ENCODE results near the gene KIAA0040.
"Not testable (repeated sequence)": the region's sequence is repeated elsewhere in the genome, so short reads cannot be mapped to it uniquely, and the experiment has no call there.

The KIAA0040 gene

DNA sequence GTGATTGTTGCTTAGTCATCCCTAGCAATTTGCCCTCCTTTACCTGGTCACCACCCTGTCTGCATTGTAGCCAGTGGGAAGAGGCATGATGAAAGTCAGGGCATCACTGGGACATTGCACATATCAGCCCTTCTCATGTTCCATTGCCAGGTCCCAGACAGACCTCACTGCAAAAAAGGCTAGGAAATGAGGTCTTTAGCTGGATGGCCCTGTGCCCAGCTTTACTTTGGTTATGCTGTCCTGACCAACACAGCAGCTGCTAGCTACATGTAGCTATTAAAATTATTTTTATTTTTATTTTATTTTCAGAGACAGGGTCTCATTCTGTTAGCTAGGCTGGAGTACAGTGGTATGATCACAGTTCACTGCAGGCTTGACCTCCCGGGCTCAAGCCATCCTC is 72.1 kb downstream of the KIAA0040 start:
- no peaks in the 10 kb centered on the region for H3K4me1 ChIP-seq (ENCODE audit: insufficient read depth, low read length)
- H3K27ac ChIP-seq (ENCODE audit: low read depth, low read length) = no peak overlapping the region
- no peak overlapping the region for H3K9ac ChIP-seq (ENCODE audit: low read depth, low read length)
- H3K36me3 ChIP-seq (ENCODE audit: insufficient read depth, low read length) = no peaks in the 10 kb centered on the region
- H3K9me3 ChIP-seq (ENCODE audit: insufficient read depth, low read depth, low read length) = no peaks in the 10 kb centered on the region
- no peaks in the 10 kb centered on the region for H3K27me3 ChIP-seq (ENCODE audit: insufficient read depth, low read length)
- WGBS = 83% methylated on average over 1 of the region's 1 CpG
- no peak overlapping the region for H3K4me3 ChIP-seq (ENCODE audit: low read length)

- Histone ChIP-seq H3K9me3 (ENCODE audit: insufficient read depth, low read depth, low read length) (peaks cover 5% of the 10 kb centered on the region; the same call in 1 of the 2 replicates), H3K9ac (ENCODE audit: low read depth, low read length) (no peak overlapping the region), H3K27ac (ENCODE audit: low read depth, low read length) (no peak overlapping the region), H3K4me3 (ENCODE audit: low read length) (no peak overlapping the region), H3K27me3 (ENCODE audit: insufficient read depth, low read length) (no peaks in the 10 kb centered on the region), H3K4me1 (ENCODE audit: insufficient read depth, low read length) (no peaks in the 10 kb centered on the region), H3K36me3 (ENCODE audit: insufficient read depth, low read length) (no peaks in the 10 kb centered on the region)
- 87% methylated on average over 13 of the region's 13 CpGs for WGBS
Observed at GRCh38 chr1:175118375-175119367, 73.9 kb downstream of the KIAA0040 start.

DNA sequence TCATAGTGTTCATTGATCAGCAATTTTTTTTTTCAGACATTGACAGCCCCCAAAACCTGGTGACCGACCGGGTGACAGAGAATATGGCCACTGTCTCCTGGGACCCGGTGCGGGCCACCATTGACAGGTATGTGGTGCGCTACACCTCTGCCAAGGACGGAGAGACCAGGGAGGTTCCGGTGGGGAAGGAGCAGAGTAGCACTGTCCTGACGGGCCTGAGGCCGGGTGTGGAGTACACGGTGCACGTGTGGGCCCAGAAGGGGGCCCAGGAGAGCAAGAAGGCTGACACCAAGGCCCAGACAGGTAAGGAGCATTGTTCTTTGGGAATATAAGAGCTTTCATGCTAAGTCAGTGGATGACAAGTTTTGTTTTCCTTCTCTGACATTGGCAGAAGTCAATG is 75.7 kb downstream of the KIAA0040 start:
- Histone ChIP-seq H3K4me1 (ENCODE audit: insufficient read depth, low read length) (no peaks in the 10 kb centered on the region), H3K9ac (ENCODE audit: low read depth, low read length) (no peak overlapping the region), H3K9me3 (ENCODE audit: insufficient read depth, low read depth, low read length) (peaks cover 10% of the 10 kb centered on the region; the same call in 1 of the 2 replicates), H3K27ac (ENCODE audit: low read depth, low read length) (no peak overlapping the region), H3K27me3 (ENCODE audit: insufficient read depth, low read length) (no peaks in the 10 kb centered on the region), H3K4me3 (ENCODE audit: low read length) (no peak overlapping the region), H3K36me3 (ENCODE audit: insufficient read depth, low read length) (no peaks in the 10 kb centered on the region)
- 79% methylated on average over 11 of the region's 11 CpGs for WGBS

GRCh38 chr1:175116210-175116798 is 76.3 kb downstream of the KIAA0040 start:
- H3K9me3 ChIP-seq (ENCODE audit: insufficient read depth, low read depth, low read length) = peaks cover 10% of the 10 kb centered on the region; the same call in 1 of the 2 replicates
- H3K9ac ChIP-seq (ENCODE audit: low read depth, low read length) = no peak overlapping the region
- WGBS = 94% methylated on average over 1 of the region's 1 CpG
- no peaks in the 10 kb centered on the region for H3K4me1 ChIP-seq (ENCODE audit: insufficient read depth, low read length)
- H3K27ac ChIP-seq (ENCODE audit: low read depth, low read length) = no peak overlapping the region
- no peaks in the 10 kb centered on the region for H3K27me3 ChIP-seq (ENCODE audit: insufficient read depth, low read length)
- no peak overlapping the region for H3K4me3 ChIP-seq (ENCODE audit: low read length)
- no peaks in the 10 kb centered on the region for H3K36me3 ChIP-seq (ENCODE audit: insufficient read depth, low read length)

GRCh38 chr1:175114996-175115395 is 77.6 kb downstream of the KIAA0040 start:
- WGBS = 89% methylated on average over 2 of the region's 2 CpGs
- Histone ChIP-seq H3K27ac (ENCODE audit: low read depth, low read length) (no peak overlapping the region), H3K9ac (ENCODE audit: low read depth, low read length) (no peak overlapping the region)

GRCh38 chr1:175108331-175108820 is 84.2 kb downstream of the KIAA0040 start:
- H3K9me3 ChIP-seq (ENCODE audit: insufficient read depth, low read depth, low read length); H3K4me1 ChIP-seq (ENCODE audit: insufficient read depth, low read length); H3K4me3 ChIP-seq (ENCODE audit: low read length); H3K27ac ChIP-seq (ENCODE audit: low read depth, low read length); H3K36me3 ChIP-seq (ENCODE audit: insufficient read depth, low read length); H3K9ac ChIP-seq (ENCODE audit: low read depth, low read length); H3K27me3 ChIP-seq (ENCODE audit: insufficient read depth, low read length): not testable (repeated sequence)
- 92% methylated on average over 24 of the region's 25 CpGs for WGBS

More at GRCh38 chr1:175114996-175115395, 77.6 kb downstream of the KIAA0040 start:
- Histone ChIP-seq H3K9me3 (ENCODE audit: insufficient read depth, low read depth, low read length) (peaks cover 10% of the 10 kb centered on the region; the same call in 1 of the 2 replicates), H3K4me1 (ENCODE audit: insufficient read depth, low read length) (no peaks in the 10 kb centered on the region), H3K36me3 (ENCODE audit: insufficient read depth, low read length) (no peaks in the 10 kb centered on the region), H3K27me3 (ENCODE audit: insufficient read depth, low read length) (no peaks in the 10 kb centered on the region), H3K4me3 (ENCODE audit: low read length) (no peak overlapping the region)

Data from HUES64 (cell line).